GM12878 (cell line): ENCODE data around the gene L3MBTL1. TPM values are rescaled to one million over a fixed set of nuclear protein-coding genes. Genes with fewer than 3 reads are reported as not detected.

ENCODE experiments used
- EGR1 ChIP-seq, 2 experiments: IDR thresholded peaks; 1 replicate in 1 of 2; 2 replicates in 1 of 2; pipeline ENCODE4 v1.6.1; 2011 to 2012; ENCODE audit warnings: low read depth in 2 of 2, low read length in 2 of 2, borderline replicate concordance in 1 of 2, mild to moderate bottlenecking in 1 of 2, moderate library complexity in 1 of 2
- FOS ChIP-seq: IDR thresholded peaks from 3 replicates; pipeline ENCODE4 v1.6.1; 2011; ENCODE audit warnings: borderline replicate concordance; ENCODE audit not compliant: insufficient read length; ENCODE audit errors: extremely low read depth
- MTA3 ChIP-seq: IDR thresholded peaks from 2 replicates; pipeline ENCODE4 v1.6.1; 2012; ENCODE audit warnings: low read length, inconsistent platforms, borderline replicate concordance
- NFIC ChIP-seq: IDR thresholded peaks from 2 replicates; pipeline ENCODE4 v1.6.1; 2012; ENCODE audit warnings: low read depth, mild to moderate bottlenecking, inconsistent platforms, low read length, moderate library complexity
- NFYA ChIP-seq: IDR thresholded peaks from 2 replicates; pipeline ENCODE4 v1.6.1; 2011; ENCODE audit warnings: low read depth, mild to moderate bottlenecking, low read length, improper control_type of control experiment, borderline replicate concordance
- NRF1 ChIP-seq: conservative IDR thresholded peaks from 2 replicates; pipeline ENCODE4 v1.6.1; 2011; ENCODE audit warnings: mild to moderate bottlenecking, low read depth, low read length, improper control_type of control experiment
- PML ChIP-seq: IDR thresholded peaks from 2 replicates; pipeline ENCODE4 v1.6.1; 2012; ENCODE audit warnings: low read length, inconsistent platforms
- ZSCAN29 ChIP-seq: fragments of 450-650 bp; IDR thresholded peaks from 2 replicates; pipeline ENCODE4 v1.6.1; 2017; ENCODE audit warnings: mild to moderate bottlenecking, moderate library complexity
- polyA plus RNA-seq, 11 experiments: library from polyadenylated mRNA; depleted of rRNA in 4 of 11; unstranded in 6 of 11; stranded (reverse) in 5 of 11; fragments of >200 nt; fragmentation: Nextera tagmentation in 4 of 11; fragmentation: Illumina TruSeq in 1 of 11; extraction: Ambion mirVana in 4 of 11; extraction: Trizol in 1 of 11; gene quantifications; 1 replicate in 1 of 11; 2 replicates in 10 of 11; pipeline versions ENCODE4 v1.2.1 to v1.2.3, GENCODE V29; 2011 to 2016; ENCODE audit warnings: inconsistent platforms in 2 of 11, missing spikeins in 2 of 11, low read depth in 1 of 11
- total RNA-seq, 4 experiments: library from RNA; depleted of rRNA in 3 of 4; stranded (reverse); fragments of >200 nt in 3 of 4; fragmentation: Illumina TruSeq in 1 of 4; extraction: Trizol in 1 of 4; gene quantifications; 2 replicates each; pipeline versions ENCODE4 v1.2.1 to v1.2.3, GENCODE V29; 2013 to 2021
- TF ChIP-seq, protein P1 (sequence below): fragments of 450-650 bp; IDR thresholded peaks from 2 replicates; pipeline ENCODE4 v1.6.1; 2017; ENCODE audit warnings: low read depth, mild to moderate bottlenecking, moderate library complexity
- TF ChIP-seq, protein P2 (sequence below), 3 experiments: IDR thresholded peaks in 2 of 3; conservative IDR thresholded peaks in 1 of 3; 2 replicates each; pipeline ENCODE4 v1.5.1; 2011; ENCODE audit warnings: low read depth in 3 of 3, low read length in 3 of 3, mild to moderate bottlenecking in 3 of 3, control low read depth in 2 of 3, moderate library complexity in 2 of 3, inconsistent platforms in 1 of 3, mixed read lengths in 1 of 3; ENCODE audit not compliant: control insufficient read depth in 2 of 3, insufficient read depth in 1 of 3; ENCODE audit errors: extremely low read depth in 1 of 3

Gene L3MBTL1
- total and polyA plus RNA-seq, 10 of the 15 experiments (the other 5 are each of a cell fraction or from before 2014, with no cell fraction given), result 0.56 to 6.6 (median 3.9) TPM

GRCh38 chr20:43516251-43516824, 8.8 kb downstream of the L3MBTL1 start (continued):
- no peak for TF ChIP-seq NFYA
- no peak for TF ChIP-seq EGR1 (IDR thresholded peaks at IDR 0.05; ENCODE audit: borderline replicate concordance in 1 of 2, low read depth in 2 of 2, low read length in 2 of 2)
- no peak for TF ChIP-seq PML
- TF ChIP-seq NFIC, result no peak
- TF ChIP-seq, protein P1, sequence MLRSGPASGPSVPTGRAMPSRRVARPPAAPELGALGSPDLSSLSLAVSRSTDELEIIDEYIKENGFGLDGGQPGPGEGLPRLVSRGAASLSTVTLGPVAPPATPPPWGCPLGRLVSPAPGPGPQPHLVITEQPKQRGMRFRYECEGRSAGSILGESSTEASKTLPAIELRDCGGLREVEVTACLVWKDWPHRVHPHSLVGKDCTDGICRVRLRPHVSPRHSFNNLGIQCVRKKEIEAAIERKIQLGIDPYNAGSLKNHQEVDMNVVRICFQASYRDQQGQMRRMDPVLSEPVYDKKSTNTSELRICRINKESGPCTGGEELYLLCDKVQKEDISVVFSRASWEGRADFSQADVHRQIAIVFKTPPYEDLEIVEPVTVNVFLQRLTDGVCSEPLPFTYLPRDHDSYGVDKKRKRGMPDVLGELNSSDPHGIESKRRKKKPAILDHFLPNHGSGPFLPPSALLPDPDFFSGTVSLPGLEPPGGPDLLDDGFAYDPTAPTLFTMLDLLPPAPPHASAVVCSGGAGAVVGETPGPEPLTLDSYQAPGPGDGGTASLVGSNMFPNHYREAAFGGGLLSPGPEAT, result no peak
- TF ChIP-seq MTA3, result no peak
- no peak for TF ChIP-seq FOS
- no peak for TF ChIP-seq ZSCAN29
- TF ChIP-seq, protein P2, sequence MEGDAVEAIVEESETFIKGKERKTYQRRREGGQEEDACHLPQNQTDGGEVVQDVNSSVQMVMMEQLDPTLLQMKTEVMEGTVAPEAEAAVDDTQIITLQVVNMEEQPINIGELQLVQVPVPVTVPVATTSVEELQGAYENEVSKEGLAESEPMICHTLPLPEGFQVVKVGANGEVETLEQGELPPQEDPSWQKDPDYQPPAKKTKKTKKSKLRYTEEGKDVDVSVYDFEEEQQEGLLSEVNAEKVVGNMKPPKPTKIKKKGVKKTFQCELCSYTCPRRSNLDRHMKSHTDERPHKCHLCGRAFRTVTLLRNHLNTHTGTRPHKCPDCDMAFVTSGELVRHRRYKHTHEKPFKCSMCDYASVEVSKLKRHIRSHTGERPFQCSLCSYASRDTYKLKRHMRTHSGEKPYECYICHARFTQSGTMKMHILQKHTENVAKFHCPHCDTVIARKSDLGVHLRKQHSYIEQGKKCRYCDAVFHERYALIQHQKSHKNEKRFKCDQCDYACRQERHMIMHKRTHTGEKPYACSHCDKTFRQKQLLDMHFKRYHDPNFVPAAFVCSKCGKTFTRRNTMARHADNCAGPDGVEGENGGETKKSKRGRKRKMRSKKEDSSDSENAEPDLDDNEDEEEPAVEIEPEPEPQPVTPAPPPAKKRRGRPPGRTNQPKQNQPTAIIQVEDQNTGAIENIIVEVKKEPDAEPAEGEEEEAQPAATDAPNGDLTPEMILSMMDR (IDR thresholded peaks at IDR 0.05 in 2 of 3, conservative IDR thresholded peaks at IDR 0.05 in 1 of 3; ENCODE audit: control insufficient read depth in 2 of 3, extremely low read depth in 1 of 3, insufficient read depth in 1 of 3, low read depth in 3 of 3, low read length in 3 of 3), result no peak
- no peak for TF ChIP-seq NRF1
